SK-N-SH (cell line): ENCODE results near the gene CBY2.

Experiments
- CHD2 ChIP-seq: fragments of 150-350 bp; IDR thresholded peaks from 2 replicates; pipeline ENCODE4 v1.6.1; 2018; ENCODE audit warnings: low read length; ENCODE audit not compliant: partially characterized antibody
- CTCF ChIP-seq: fragments of 200-600 bp; sonication (generic); IDR thresholded peaks from 2 replicates; pipeline ENCODE4 v1.6.1; 2017; ENCODE audit warnings: antibody characterized with exemption, mild to moderate bottlenecking, moderate library complexity
- GABPA ChIP-seq: IDR thresholded peaks from 2 replicates; pipeline ENCODE4 v1.4.0; 2012; ENCODE audit warnings: low read depth, mild to moderate bottlenecking
- POLR2AphosphoS5 ChIP-seq: IDR thresholded peaks from 2 replicates; pipeline ENCODE4 v1.6.1; 2012; ENCODE audit warnings: low read depth, low read length
- RAD21 ChIP-seq: IDR thresholded peaks from 2 replicates; pipeline ENCODE4 v1.6.1; 2012; ENCODE audit warnings: mild to moderate bottlenecking, low read length
- RFX5 ChIP-seq: IDR thresholded peaks from 2 replicates; pipeline ENCODE4 v1.6.1; 2012; ENCODE audit warnings: mild to moderate bottlenecking, improper control_type of control experiment, low read length
- USF1 ChIP-seq: IDR thresholded peaks from 2 replicates; pipeline ENCODE4 v1.4.0; 2012; ENCODE audit warnings: low read depth, borderline replicate concordance
- TF ChIP-seq, protein P1 (sequence below): IDR thresholded peaks from 2 replicates; pipeline ENCODE4; 2012

DNA sequence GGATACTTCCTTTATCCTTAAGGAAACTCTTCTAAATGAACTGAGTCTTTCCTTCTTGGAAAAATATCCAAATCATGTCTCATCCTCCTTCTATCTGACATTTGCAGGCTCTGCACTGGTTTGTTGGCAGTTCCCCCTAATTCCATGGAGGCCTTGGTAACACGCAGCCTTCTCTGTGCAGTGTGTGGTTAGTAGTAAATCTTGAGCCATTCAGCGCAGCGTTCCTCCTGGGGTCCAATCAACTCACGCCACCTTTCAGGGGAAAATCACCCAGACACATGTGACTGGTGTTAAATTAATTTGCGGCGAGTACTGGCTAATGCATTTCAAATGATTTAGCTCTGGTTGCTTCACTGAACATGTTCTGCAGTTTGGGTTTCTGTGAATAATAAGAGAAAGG lies 21.0 kb upstream of the CBY2 start:
- TF ChIP-seq CTCF (no peak), RFX5 (no peak), POLR2AphosphoS5 (no peak), CHD2 (no peak), USF1 (no peak), GABPA (no peak), RAD21 (no peak)
- TF ChIP-seq, protein P1, sequence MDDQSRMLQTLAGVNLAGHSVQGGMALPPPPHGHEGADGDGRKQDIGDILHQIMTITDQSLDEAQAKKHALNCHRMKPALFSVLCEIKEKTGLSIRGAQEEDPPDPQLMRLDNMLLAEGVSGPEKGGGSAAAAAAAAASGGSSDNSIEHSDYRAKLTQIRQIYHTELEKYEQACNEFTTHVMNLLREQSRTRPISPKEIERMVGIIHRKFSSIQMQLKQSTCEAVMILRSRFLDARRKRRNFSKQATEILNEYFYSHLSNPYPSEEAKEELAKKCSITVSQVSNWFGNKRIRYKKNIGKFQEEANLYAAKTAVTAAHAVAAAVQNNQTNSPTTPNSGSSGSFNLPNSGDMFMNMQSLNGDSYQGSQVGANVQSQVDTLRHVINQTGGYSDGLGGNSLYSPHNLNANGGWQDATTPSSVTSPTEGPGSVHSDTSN: no peak
